Measurements from ENCODE around the gene PEAK1.

Gene PEAK1

DNA sequence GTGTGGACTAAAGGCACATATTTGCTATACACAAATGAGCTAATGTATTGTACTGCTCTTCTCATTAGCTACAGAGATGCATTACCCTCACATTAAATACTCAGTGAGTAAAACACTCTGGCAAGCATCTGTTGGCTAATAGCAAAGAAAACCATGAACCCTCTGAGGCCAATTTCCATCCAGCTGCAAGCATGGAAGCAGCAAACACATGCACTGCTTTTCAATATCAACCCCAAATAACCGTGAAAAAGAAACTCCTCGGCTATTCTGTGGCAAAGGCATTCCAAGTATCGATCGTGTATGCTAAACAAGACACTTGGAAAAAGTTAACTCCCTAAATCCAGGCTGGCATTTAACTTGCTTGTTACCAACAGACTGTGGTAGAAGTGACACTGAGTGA, 67.0 kb downstream of the PEAK1 start:
- DNase-seq: no peak

DNA sequence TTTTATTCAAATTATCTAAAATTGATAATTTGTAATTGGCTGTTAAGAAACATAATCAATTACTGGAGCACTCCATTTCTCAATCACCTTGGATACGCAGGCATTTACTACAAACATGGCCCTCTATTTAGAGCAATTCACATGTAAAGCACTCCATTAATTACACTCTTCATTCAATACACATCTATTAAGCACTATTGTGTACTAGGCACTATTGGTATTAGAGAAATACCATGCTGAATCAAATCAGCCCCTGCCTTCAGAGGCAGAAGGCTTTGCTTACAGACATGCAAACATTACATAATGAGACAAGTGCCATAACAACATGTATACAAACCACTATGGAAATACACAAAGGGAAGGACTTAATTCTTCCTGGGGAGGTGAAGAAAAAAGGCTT, 69.1 kb downstream of the PEAK1 start:
- DNase-seq: no peak

DNA sequence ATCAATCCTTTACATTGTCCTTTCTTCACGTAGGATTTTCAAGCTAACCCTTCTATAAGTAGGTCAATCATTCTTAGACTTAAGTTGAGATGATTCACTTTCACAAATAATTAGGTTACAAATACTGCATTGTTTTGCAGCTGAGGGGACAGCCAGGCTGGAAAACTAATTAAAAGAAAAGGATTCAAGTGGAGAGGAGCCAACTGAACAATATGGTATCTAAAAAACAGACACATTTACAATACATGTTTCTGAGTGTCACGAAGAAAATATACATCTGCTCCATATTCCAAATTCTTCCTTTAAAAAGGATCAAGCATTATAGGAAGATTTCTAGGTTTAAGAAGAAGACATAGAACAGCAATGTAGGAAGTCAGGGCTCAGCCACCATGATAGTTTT, 70.2 kb downstream of the PEAK1 start:
- DNase-seq: no peak

DNA sequence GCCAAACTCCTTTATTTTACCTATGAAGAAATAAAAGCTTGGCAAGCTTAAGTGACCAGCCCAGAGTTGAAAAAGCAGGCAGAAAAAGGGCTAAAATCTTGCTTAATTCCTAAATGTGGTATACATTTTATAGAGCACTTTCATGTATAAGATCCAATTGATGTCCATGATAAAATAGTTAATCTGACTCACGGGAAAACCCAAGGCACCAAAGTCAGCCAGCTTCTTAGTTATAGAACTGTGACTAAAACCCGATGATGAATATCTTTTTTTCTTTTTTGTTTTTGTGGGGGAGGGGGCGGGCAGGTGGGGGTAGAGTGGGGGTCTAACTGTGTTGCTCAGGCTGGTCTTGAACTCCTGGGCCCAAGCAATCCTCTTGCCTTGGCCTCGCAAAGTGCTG, 71.4 kb downstream of the PEAK1 start:
- no peak for DNase-seq

DNA sequence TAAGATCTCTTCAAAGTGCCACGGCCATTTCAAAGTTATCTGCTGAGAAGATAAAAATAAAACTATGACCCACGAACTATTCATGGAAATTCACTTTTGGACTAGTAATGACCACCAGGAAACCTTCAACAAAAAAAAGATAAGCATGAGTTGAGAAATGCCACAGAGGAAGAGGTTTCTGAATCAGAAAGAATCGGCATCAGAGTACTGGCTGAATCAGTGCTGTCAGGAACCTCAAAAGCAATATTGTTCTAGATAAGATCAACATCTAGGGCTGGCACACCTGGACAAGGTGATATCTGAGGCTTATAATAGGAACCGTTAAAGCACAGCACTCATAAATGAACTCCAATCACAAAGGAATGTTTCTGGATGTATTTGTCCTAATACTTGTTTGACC, 72.7 kb downstream of the PEAK1 start:
- DNase-seq: no peak

DNA sequence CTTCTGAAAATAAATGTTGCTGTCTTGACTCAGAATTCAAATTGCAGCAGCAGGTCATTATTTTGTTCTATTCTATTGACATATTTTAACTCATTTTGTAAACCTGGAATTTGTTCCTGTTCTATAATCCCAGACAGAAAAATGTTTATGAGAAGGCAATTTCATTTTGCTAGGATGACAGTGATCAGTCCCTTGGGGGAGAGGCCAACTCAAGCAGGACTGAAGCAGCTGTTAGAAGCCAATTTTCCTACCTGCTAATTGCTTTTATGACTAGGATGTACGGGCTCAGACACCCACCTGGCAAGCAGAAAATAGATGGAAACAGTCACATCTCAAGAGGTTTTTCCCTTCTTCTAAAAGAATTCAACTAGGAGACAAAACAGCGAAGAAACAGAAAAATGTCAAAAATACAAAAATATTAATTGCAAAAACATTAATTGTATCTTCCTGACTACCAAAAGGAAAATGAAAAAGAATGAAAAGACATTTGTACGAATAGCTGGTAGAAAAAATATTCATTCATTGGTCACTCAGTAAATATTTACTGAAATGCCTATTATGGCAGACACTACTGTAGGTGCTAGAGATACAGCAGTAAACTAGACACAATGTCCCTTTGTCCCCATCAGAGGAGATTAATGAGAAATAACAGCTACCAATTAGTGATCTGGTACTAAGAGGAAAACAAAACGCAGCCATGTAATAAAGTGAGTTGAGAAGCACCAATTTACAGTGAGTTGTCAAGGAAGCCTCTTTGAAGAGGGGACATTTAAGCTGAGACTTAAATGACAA, 73.5 kb downstream of the PEAK1 start:
- DNase-seq: peak; percentile 78

DNA sequence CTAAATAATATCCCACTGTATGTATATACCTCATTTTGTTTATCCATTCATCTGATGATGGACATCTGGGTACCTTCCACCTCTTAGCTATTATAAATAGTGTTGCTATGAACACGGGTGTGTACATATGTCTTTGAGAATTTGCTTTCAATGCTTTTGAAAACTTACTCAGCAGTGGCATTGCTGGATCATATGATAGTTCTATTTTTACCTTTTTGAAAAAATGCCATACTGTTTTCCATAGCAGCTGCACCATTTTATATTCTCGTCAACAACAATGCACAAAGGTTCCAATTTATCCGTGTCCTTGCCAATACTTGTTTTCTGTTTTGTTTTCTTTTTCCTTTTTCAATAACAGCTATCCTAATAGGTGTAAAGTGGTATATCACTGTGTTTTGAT, 77.1 kb downstream of the PEAK1 start:
- DNase-seq: no peak

DNA sequence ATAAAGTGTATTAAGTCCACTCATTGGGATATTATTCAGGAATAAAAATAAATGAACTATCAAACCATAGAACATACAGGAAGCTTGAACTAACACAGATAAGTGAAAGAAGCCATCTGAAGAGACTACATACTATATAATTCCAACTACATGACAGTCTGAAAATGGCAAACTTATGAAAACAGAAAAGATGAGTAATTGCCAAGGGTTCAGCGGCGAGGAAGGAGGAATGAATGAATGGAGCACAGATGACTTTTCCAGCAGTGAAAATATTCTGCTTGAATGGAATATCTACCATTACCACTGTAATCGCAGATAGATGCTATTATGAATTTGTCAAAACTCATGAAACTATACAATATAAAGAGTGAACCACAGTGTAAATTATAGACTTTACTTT, 79.7 kb downstream of the PEAK1 start:
- DNase-seq: no peak

DNA sequence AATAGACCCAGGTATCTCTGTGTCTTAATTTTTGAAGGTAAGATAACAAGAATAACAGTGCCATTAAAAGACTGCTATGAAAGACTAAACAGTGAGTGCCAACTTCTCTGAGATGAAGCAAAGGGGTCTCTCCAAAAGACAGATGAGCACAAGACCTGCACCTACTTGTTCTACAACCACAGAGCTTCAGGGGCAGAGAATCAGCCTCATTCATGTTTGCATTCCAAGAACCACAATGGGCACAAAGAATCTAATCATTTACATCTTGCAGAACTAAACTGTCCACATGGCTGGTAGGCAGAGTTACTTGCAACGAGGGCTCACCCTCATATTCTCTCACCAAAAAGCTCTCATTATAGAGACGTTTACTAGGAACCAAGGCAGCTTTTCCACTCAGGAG, 83.9 kb downstream of the PEAK1 start:
- no peak for DNase-seq

DNA sequence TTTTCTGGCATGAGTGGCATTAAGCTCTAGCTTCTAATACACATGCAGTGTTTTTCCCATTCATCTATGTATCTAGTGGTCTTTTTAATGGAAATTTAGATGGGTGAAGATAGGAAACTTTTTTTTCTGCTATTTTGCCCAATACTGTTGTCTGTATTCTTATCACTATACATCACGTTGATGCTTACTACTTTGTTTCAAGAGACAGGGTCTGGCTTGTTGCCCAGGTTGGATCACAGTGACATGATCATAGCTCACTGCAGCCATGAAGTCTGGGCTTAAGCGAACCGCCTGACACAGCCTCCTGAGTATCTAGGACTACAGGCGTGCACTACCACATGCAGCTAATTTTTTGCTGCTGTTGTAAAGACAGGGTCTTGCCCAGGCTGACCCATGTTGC, 84.6 kb downstream of the PEAK1 start:
- peak; percentile 49 for DNase-seq

DNA sequence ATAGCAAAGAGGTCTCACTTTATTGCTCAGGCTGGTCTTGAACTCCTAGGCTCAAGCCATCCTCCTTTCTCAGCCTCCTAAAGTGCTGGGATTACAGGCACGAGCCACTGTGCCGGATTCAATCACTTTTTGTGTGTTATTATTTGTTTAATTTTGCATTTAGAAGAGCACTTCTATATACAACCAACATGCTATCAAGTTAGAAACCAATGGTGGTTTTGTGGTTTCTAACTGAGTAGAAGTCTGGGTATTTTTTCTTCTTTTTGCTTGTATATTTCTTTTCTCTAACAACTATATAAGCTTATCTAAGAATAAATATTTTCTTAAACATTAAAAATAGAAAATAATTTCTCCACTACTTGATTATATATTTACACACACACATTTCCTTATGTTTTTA, 86.7 kb downstream of the PEAK1 start:
- DNase-seq: no peak

DNA sequence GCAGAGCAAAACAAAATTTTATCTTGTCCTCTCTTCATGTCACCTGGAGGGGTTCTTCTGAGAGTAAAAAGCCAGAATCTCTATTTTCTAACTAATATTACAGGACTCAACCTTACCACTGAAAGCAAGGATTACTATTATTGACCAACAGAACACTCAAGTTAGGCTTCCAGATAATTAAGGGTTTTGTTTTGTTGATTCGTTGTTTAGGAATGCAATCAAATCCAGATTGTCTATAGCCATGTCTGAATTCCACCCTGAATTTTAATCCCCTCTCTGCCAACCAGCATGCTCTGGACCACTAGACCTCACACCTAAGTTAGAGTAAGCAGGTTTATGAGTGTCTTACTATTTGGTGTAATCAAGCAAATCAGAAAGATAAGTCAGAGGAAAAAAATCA, 90.7 kb downstream of the PEAK1 start:
- DNase-seq: no peak

DNA sequence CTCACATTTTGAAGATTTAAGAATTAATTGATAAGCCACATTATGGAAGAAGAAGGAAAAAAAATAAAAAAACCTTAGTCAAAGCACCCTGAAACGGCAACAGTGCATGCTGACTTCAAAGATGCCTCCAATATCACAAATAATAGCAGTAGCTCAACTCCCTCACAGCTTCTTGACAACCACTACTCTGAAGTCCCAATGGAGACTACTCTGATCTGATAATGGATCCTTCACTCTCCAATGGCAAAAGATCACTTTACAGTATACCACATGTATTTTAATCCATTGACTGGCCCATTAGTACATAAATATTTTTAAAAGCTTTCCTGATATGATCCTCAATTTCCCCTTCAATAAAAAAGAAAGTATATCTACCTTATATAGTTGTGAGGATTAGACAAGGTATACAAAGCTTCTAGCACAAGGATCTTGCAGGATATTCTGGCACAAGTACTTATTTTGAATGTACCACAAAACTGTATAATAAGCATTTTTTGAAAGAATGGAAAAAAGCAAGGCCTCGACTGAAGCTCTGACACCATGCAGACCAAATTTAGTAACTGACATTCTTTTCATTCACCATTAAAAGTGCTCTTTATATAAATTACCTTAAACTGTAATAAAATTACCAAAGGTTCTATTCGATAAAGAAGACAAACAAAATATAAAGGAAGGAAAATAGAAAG, 91.9 kb downstream of the PEAK1 start:
- DNase-seq: no peak

DNA sequence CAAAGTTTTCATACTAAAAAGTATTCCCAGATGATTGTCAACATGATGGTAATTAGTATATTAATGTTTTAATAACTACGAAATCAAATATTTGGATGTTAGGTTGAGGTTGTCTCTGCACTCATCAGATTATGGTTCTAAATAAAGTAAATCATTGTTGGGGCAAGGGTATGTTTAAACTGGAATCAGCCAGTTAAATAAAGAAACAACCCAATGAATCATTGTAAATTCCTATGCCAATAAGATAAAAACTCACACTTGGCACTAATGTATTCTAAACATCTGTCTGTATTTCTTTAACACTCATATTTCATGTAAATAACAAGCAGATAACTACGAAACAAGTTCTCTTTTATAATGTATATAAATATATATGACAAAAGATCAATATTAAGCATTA, 92.7 kb downstream of the PEAK1 start:
- DNase-seq: no peak

DNA sequence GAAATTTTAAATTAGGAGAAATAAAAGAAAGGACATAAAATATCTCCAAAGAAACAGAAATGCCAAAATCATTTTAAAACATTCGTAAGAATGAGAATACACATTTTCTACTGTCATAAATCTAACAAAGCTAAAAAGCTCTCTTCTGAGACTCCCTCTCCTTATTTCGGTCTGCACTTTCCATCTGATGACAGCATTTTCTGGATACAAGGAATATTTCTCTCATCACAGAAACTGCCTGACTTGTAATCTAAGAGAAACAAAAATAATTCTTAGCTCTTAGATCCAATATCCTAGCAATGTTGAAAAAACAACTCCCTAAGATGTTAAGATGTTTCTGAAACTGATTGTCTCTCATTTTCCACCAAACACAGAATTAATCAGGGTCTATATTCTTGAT, 93.5 kb downstream of the PEAK1 start:
- no peak for DNase-seq

DNA sequence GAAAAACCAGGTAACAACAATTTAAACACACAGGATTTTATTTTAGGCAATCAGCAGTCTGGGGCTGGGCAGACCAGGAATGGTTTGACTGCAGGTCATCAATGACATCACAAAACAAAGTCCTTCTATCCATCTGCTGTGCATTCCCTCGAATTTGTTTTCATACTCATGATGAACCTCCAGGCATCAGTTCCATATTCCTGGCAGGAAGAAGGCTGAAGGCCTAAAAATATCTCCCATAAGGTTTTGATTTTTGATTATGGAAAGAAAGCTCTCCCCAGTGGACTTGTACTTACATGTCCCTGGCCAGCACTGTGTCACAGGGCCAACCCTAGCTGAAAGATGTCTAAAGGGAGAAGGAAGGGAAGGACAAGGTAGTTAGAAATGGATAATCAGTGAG, 107.4 kb downstream of the PEAK1 start:
- no peak for DNase-seq

DNA sequence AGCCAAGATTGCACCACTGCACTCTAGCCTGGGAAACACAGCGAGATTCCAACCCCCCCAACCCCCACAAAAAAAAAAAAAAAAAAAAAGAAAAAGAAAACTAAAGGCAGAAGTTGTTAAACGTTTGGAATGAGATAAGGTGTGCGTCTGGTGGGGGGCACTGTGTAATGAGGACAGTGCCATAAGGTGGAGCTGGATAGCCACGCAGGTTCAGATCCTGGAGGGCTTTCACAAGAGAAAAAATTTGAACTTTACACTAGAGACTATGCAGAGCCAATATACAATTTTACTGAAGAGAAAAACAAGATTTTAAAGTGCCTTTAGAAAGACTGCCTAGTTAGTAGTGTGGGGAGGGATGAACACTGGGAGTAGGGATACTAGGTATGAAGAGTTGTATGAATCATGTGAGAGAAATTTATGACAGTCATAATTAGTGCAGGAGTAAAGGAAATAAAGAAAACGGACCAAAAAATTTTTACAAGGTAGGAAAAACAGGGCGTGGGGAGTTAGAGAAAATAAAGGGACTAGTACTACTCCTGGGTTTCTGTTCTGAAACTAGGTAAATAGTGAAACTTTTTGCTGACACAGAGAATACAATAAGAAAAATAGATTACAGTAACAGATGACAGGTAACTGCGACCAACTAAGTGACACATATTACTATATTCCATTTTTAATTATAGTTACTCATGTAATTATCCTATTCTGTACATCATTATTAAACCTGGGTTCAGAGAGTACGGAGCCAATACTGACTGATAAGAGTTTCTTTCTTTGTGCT, 108.1 kb downstream of the PEAK1 start:
- no peak for DNase-seq

DNA sequence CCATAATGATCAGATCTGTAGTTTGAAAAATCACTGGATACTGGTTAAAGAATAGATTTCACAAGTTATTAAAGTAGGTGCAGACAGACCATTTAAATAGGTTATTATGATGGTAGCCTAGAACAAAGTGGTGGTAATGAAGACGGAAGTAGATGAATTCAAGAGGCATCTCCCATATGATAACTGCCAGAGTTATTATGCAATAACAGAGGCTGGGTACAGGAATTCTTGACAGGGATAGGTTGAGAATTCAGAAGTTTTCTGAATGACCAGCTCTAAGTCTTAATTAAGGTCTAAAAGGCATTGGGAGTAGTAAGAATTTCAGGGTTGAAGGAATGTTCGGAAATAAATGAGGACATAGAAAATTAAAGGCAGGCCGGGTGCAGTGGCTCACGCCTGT, 108.9 kb downstream of the PEAK1 start:
- no peak for DNase-seq

DNA sequence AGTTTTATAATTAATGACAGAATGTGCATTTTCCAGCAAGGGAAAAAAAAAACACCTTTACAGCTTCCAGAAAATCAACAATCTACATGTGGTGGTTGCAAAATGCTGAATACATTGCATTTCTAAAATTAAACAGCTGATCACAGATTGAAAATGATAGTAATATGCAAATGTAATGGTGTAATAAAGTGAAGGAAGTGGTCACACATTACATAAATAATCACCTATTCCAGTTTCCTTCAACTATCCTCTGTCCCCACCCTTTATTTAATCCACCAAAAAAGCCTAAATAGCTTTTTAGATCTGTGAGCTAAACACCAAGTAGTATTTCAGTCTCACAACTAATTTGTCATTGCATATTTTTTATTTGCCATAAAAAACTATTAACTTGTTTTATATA, 110.5 kb downstream of the PEAK1 start:
- no peak for DNase-seq

DNA sequence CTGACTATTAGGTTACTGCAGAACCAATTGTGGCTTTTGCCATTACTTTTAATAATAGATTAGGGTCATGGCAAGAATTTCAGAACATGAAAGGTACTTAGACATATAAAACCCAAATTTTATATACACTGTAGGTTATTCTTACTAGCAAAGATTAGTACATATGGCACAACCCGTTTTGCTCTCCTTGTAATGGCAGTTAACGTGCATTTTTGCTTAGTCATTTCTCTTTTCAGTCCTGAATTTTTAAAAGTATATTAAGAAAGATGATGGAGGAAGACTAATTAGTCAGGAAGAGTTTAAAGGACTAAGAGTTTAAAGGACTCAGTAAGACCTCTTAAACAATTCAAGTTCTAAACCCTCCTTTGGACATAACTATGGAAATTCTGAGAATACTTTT, 114.0 kb downstream of the PEAK1 start:
- DNase-seq: no peak

DNA sequence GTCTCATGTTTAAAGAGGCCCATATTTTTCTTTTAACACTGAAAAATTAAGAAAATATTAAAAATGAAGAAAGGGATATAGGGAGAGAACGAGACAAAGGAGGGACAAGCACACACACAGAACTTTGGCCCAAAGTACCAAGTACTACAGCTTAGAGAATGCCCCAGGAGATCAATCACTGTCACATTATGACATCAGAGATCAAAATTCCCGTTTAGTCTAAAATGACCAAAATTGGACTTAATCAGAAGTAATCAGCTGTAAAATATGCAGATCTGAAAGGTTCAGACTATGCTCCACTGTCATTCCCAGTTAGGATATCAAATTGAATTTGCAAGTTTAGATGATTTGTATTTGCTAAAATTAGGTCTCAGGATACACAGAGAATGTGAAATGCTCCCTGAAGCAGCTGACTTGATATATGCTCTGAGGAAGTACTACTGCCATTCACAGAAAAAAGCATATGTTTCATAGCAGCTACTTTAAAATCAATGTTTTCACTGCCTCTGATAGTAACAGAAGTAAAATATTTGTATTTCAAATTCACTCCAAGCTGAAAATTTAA, 123.0 kb downstream of the PEAK1 start:
- DNase-seq: no peak

DNA sequence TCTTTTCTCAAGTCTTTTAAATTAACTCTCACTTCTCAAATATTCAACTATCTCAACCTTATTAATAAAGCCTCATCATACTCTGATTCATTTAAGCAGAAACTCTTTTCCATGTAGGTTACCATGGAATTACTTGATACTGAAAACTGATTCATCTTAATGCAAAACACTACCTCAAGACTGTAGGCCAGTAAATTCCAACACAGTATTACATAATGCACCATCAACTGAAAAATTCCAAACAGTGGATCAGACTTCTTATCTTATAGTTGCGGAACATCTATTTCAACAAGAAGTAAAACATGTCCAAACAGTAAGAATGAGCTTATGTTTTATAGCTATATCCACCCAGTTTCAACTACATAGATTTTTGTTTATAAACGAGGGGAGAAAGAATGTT, 124.5 kb downstream of the PEAK1 start:
- no peak for DNase-seq

DNA sequence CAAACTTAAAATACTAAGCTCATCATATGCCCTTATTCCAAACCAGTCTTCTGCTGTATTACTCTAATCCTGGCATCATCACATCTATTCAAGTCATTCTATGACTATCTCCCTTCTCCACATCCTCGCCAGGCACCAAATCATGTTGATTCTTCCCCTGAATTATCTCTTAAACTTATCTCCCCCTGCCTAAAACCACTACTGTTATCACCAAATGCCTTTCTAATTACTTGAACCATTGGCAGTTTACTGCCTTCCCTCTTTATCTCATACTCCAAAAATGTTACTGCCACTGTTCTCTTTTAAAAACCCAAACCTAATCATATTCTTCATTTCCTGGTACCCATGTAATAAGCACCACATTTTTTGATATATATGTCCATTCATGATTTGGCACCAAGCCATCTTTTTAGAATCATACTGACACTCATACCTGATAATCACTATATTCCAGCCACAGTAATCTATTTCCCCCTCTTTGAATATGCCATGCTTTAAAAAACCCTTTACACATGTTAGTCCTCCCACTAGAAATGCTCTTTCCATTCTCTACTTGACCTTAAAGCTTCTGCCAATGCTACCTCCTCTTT, 126.8 kb downstream of the PEAK1 start:
- no peak for DNase-seq
